Neutrophil (primary cell): ENCODE data around the gene NARF.
A peak's percentile ranks its signal among the peaks of the same experiment; 100 is the strongest.

Source experiments
- H3K27ac ChIP-seq: fragments of 200-600 bp; sonication (generic); 2 replicates; pipeline ENCODE4 v1.5.1; 2016; ENCODE audit warnings: mild to moderate bottlenecking, moderate library complexity
- H3K27me3 ChIP-seq: fragments of 200-600 bp; sonication (generic); 2 replicates; pipeline ENCODE4 v1.6.0; 2016; ENCODE audit warnings: mild to moderate bottlenecking
- H3K36me3 ChIP-seq: fragments of 200-600 bp; sonication (generic); 2 replicates; pipeline ENCODE4 v1.5.1; 2017
- H3K4me1 ChIP-seq, 2 experiments: fragments of 200-600 bp in 1 of 2; sonication (generic) in 1 of 2; 1 replicate in 1 of 2; 2 replicates in 1 of 2; pipeline versions ENCODE4 v1.5.1 to v1.6.1; 2013 to 2016; ENCODE audit warnings: low read depth in 1 of 2, low read length in 1 of 2, mild to moderate bottlenecking in 1 of 2, moderate library complexity in 1 of 2; ENCODE audit not compliant: control insufficient read depth in 1 of 2, insufficient read depth in 1 of 2
- H3K4me3 ChIP-seq, 2 experiments: fragments of 200-600 bp in 1 of 2; sonication (generic) in 1 of 2; 1 replicate in 1 of 2; 2 replicates in 1 of 2; pipeline ENCODE4 v1.5.1; 2013 to 2016; ENCODE audit warnings: low read depth in 1 of 2, low read length in 1 of 2, mild to moderate bottlenecking in 1 of 2, moderate library complexity in 1 of 2
- H3K9me3 ChIP-seq: fragments of 200-600 bp; sonication (generic); 2 replicates; pipeline ENCODE4 v1.5.1; 2016
- TF ChIP-seq, protein P1 (sequence below): fragments of 200-600 bp; sonication (generic); IDR thresholded peaks from 2 replicates; pipeline ENCODE4 v1.5.1; 2016; ENCODE audit warnings: antibody characterized with exemption

The NARF gene

DNA sequence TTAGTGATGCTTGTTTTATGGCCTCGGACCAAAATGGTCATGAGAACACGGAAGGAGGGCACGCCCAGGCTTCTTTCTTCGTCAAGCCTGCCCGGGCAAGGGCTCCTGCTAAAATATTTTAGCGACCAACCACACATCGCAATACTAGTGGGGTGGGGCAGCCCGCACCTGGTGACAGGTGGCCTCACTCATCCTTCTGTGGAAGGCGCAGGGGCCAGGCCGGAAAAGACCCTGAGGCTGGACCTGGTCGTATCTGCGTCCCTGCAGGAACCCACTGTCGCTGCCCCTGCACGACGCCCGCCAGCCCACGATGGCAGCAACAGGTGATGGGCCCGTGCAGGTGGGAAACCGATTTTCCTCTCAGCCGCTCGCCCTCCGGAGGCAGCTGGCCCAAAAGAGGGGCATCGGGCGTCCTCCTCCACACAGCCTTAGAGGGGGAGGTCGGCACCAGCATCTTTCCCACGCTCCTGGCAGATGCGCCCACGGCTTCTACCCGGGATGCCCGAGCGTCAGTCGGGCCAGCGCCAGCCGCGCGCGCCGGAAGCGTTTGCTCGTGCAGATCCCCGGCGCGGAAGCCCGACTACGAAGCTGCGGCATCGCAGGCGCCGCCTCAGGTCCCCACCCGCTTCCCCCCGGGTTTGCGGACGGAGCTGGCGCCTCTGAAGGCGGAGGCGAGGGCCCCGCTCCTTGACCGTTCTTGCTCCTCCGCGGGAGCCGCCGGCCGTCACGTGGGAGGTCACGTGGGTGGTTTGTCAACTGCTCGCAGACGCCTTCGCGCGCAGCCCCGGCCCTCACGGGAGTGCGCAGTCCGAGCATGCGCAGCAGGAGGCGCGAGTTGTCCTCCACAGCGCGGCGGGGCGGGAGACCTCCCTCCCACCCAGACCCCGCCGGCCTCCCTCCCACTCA lies 38.2 kb downstream of the NARF start:
- TF ChIP-seq, protein P1, sequence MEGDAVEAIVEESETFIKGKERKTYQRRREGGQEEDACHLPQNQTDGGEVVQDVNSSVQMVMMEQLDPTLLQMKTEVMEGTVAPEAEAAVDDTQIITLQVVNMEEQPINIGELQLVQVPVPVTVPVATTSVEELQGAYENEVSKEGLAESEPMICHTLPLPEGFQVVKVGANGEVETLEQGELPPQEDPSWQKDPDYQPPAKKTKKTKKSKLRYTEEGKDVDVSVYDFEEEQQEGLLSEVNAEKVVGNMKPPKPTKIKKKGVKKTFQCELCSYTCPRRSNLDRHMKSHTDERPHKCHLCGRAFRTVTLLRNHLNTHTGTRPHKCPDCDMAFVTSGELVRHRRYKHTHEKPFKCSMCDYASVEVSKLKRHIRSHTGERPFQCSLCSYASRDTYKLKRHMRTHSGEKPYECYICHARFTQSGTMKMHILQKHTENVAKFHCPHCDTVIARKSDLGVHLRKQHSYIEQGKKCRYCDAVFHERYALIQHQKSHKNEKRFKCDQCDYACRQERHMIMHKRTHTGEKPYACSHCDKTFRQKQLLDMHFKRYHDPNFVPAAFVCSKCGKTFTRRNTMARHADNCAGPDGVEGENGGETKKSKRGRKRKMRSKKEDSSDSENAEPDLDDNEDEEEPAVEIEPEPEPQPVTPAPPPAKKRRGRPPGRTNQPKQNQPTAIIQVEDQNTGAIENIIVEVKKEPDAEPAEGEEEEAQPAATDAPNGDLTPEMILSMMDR = peak; percentile 45
- Histone ChIP-seq H3K36me3 (no peaks in the 10 kb centered on the region), H3K4me1 (peaks cover 19 to 22% of the 10 kb centered on the region in 2 experiments), H3K4me3 (peak overlapping the region; percentile 78 to 88), H3K9me3 (no peaks in the 10 kb centered on the region), H3K27ac (peak overlapping the region; percentile 83), H3K27me3 (no peaks in the 10 kb centered on the region)

DNA sequence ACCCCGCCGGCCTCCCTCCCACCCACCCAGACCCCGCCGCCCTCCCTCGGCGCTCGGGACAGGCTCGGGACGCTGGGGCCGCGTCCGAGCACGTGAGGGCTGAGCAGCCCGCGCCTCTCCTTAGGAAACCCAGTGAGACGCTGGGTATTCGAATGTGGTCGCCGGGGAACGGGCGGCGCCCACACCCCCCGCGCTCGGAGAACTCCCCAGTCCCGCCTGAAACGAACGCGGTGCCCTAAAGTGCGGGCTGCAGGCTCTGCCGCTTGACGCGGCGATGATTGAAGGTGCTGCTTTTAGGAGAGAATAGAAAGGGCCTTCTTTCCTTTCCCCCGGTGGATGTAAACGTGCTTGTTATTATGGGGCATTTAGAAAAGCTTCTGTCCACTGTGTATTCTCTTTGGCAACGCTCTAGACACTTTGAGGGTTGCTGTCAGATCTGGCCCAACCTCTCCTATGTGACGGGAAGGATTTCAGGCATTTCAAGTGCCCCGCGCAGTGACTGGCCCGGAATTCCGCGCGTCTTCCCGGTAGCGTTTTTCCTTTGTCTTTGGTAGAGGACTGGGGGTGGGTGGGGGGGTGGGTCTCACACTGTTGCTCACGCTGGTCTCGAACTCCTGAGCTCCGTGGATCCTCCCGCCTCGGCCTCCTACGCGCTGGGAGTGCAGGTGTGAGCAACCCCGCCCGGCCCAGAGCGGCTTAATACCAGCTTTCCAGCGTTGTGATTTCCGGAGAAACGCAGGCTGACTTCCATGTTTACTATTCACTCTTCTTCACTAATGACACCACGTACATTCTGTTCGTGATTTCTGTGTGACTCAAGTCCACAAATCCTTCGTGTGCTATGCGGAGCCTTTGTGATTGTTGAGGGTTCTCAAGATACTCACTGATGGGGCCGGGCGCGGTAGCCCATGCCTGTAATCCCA lies 39.2 kb downstream of the NARF start:
- Histone ChIP-seq H3K9me3 (no peaks in the 10 kb centered on the region), H3K4me3 (peak overlapping the region; percentile 78 to 88), H3K27me3 (no peaks in the 10 kb centered on the region), H3K4me1 (peaks cover 19 to 22% of the 10 kb centered on the region in 2 experiments), H3K27ac (peak overlapping the region; percentile 83), H3K36me3 (no peaks in the 10 kb centered on the region)
- TF ChIP-seq, protein P1 = no peak

DNA sequence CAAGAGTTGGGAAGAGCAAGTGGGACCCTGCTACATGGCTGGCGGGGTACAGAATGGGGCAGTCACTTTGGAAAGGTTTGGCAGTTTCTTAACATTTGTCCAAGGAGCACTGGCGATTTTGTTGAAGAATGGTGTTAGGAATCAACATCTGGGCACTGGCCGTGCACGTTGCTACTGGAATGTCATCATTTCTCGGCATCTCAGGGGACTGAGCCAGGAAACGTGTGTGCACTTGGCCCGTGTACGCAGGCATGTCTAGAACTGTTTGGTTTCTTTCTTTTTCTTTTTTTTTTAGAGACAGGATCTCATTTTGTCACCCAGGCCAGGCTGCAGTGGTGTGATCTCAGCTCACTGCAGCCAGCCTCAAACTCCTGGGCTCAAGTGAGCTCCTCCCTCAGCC lies 43.7 kb downstream of the NARF start:
- peaks cover 7 to 13% of the 10 kb centered on the region in 2 experiments for H3K4me1 ChIP-seq
- H3K9me3 ChIP-seq = no peaks in the 10 kb centered on the region
- no peak overlapping the region for H3K4me3 ChIP-seq
- TF ChIP-seq, protein P1 = no peak
- no peaks in the 10 kb centered on the region for H3K27me3 ChIP-seq
- no peak overlapping the region for H3K27ac ChIP-seq
- no peaks in the 10 kb centered on the region for H3K36me3 ChIP-seq

GRCh38 chr17:82503094-82503727 lies 44.7 kb downstream of the NARF start:
- TF ChIP-seq, protein P1 = no peak
- Histone ChIP-seq H3K36me3 (no peaks in the 10 kb centered on the region), H3K9me3 (no peaks in the 10 kb centered on the region), H3K27me3 (no peaks in the 10 kb centered on the region), H3K27ac (no peak overlapping the region), H3K4me1 (peaks cover 0 to 5% of the 10 kb centered on the region in 2 experiments), H3K4me3 (no peak overlapping the region)

- peaks cover under 1 to 7% of the 10 kb centered on the region in 2 experiments for H3K4me1 ChIP-seq
- TF ChIP-seq, protein P1 = no peak
- no peak overlapping the region for H3K27ac ChIP-seq
- no peaks in the 10 kb centered on the region for H3K27me3 ChIP-seq
- H3K36me3 ChIP-seq = no peaks in the 10 kb centered on the region
- no peak overlapping the region for H3K4me3 ChIP-seq
- H3K9me3 ChIP-seq = no peaks in the 10 kb centered on the region
Observed at GRCh38 chr17:82503728-82504308, 45.3 kb downstream of the NARF start.
